ENCODE measurements around the gene PLCB4. TPM values are rescaled to one million over a fixed set of nuclear protein-coding genes. Genes with fewer than 3 reads are reported as not detected.

The PLCB4 gene
- total RNA-seq, 4 donors from 2014 or later, result 20.6 to 45.9 (median 34.2) TPM

DNA sequence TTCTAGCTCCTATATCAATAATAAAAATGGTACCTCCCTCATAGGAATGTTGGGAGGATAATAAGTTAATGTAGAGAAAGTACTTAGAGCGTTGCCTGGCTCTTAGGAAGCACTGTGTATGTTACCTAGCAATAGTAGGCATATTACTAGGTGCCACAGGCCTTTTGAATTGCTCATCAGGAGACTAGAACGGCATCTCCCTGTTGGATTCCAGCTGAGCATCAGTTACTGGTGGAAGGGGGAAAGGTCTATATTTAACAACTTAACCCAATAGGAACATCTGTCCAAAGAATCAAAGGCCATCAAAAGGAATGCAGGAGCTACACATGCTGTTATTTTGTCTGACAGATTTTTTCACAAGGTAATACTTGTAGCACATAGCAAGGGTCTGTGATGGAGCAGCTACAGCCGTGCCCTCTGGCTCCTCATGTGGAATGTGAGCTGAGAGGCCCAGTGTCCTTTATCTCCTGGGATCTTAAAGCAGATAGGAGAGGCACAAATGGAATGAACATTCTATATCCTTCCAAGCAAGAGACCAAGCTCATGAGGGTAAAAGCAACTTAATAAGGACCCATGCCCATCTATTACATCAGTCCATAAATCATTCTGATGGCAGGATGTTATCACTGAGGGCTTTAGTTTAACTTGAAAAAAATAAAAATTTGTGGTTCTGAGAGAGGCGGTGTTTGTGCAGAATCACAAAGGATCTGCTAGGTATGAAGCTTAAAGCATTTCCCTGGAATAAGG is 260.6 kb downstream of the PLCB4 start:
- intact Hi-C loops (cut with DNase I; ENCODE audit: low total_unique reads) (no loop called here), in situ Hi-C loops (cut with MboI; ENCODE audit: low pct_ligation_motif_present in 1 of 4, low pct_unique_long_range_greater_than_20kb in 1 of 4, low sequenced_read_pairs in 3 of 4) (no loop called here)
- Histone ChIP-seq H3K9me3 (no peaks in the 10 kb centered on the region), H3K27ac (peak overlapping the region; percentile 31 to 83 (median 75)), H3K4me1 (peaks cover 3 to 48% (median 26%) of the 10 kb centered on the region in 4 donors), H3K36me3 (no peaks in the 10 kb centered on the region), H3K4me3 (no peak overlapping the region), H3K27me3 (no peaks in the 10 kb centered on the region)
- TF ChIP-seq, protein P1, sequence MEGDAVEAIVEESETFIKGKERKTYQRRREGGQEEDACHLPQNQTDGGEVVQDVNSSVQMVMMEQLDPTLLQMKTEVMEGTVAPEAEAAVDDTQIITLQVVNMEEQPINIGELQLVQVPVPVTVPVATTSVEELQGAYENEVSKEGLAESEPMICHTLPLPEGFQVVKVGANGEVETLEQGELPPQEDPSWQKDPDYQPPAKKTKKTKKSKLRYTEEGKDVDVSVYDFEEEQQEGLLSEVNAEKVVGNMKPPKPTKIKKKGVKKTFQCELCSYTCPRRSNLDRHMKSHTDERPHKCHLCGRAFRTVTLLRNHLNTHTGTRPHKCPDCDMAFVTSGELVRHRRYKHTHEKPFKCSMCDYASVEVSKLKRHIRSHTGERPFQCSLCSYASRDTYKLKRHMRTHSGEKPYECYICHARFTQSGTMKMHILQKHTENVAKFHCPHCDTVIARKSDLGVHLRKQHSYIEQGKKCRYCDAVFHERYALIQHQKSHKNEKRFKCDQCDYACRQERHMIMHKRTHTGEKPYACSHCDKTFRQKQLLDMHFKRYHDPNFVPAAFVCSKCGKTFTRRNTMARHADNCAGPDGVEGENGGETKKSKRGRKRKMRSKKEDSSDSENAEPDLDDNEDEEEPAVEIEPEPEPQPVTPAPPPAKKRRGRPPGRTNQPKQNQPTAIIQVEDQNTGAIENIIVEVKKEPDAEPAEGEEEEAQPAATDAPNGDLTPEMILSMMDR (IDR thresholded peaks at IDR 0.05), result no peak
- no peak for TF ChIP-seq POLR2A (IDR thresholded peaks at IDR 0.05)
- no peak for TF ChIP-seq EP300 (IDR thresholded peaks at IDR 0.05; ENCODE audit: low read depth)
- TF ChIP-seq POLR2AphosphoS5 (IDR thresholded peaks at IDR 0.05), result no peak
- no peak for DNase-seq
- WGBS, 2 donors (ENCODE audit: low coverage in 1 of 2), result 51 to 54% methylated on average over 3 to 4 of the region's 4 CpGs

DNA sequence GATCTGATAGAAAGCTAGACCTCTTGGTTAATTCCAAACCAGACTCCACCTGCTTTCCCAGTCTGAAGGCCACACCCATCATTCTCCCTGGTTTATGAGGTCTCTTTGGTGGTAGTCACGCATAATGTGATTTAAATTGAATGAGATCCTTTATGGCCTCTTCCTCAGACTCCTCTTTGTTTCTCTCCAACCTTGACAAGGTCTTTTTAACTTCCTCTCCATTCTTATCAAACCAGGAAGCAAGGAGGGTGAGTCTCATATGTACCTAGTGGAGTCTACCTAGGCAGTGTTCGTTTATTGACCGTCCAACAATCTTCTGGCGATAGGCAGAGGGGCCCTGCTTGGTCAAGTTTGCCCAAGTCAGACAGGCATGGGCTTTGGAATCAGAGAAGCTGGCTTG is 261.3 kb downstream of the PLCB4 start:
- in situ Hi-C loops (cut with MboI; ENCODE audit: low pct_ligation_motif_present in 1 of 4, low pct_unique_long_range_greater_than_20kb in 1 of 4, low sequenced_read_pairs in 3 of 4), result no loop called here
- Histone ChIP-seq H3K9me3 (no peaks in the 10 kb centered on the region), H3K27ac (peak overlapping the region; percentile 80 to 83 (median 80)), H3K4me3 (no peak overlapping the region), H3K4me1 (peaks cover 3 to 48% (median 26%) of the 10 kb centered on the region in 4 donors), H3K36me3 (no peaks in the 10 kb centered on the region), H3K27me3 (no peaks in the 10 kb centered on the region)
- intact Hi-C loops (cut with DNase I; ENCODE audit: low total_unique reads), result no loop called here
- TF ChIP-seq, protein P1 (IDR thresholded peaks at IDR 0.05), result no peak
- peak; percentile 35 for TF ChIP-seq POLR2A (IDR thresholded peaks at IDR 0.05)
- TF ChIP-seq POLR2AphosphoS5 (IDR thresholded peaks at IDR 0.05), result peak in 2 of 3 donors; percentile 55 to 86
- 47 to 79% methylated on average over 2 to 4 of the region's 4 CpGs for WGBS, 2 donors (ENCODE audit: low coverage in 1 of 2)
- peak; percentile 49 for DNase-seq

DNA sequence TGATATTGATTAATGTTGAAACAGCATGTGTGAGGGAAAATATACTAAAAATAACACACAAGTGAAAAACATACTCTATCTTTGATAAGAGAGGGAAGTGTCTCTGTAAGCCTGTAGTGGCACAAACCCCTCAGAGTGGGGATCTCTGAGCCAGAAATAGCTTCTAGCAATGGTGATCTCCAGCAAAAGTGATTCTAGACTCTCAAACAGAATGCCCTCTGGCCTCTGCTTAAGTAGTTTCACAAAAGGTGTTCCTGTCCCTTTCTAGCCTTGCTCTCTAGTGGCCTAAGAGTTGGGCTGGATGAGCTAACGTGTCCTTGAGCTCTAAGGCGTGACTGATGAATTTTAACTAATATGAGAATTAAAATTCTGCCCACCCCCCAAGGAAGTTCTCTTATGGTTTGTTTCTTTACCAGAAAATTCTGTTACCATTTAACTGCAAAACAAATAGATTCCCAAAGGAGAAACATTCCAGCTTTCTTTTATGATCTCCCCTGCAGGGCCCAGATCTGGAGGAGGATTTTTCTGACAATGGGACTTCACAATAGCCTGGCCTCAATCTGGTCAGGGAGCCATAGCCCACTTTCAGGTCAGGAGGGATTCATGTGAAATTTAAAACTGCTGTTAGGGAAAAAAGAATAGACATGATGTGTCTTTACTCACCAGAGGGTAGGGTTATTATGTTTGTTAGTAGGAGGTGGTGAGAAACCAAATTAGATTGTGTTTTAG is 263.0 kb downstream of the PLCB4 start:
- Histone ChIP-seq H3K27ac (peak overlapping the region; percentile 80 to 83 (median 80)), H3K36me3 (no peaks in the 10 kb centered on the region), H3K4me1 (peaks cover 3 to 60% (median 26%) of the 10 kb centered on the region in 4 donors), H3K4me3 (no peak overlapping the region), H3K27me3 (no peaks in the 10 kb centered on the region), H3K9me3 (no peaks in the 10 kb centered on the region)
- WGBS, 2 donors (ENCODE audit: low coverage in 1 of 2), result 55 to 58% methylated on average over 2 of the region's 2 CpGs
- TF ChIP-seq POLR2AphosphoS5 (IDR thresholded peaks at IDR 0.05), result no peak
- TF ChIP-seq, protein P1 (IDR thresholded peaks at IDR 0.05), result no peak
- no peak for TF ChIP-seq POLR2A (IDR thresholded peaks at IDR 0.05)
- intact Hi-C loops (cut with DNase I; ENCODE audit: low total_unique reads), result no loop called here
- in situ Hi-C loops (cut with MboI; ENCODE audit: low pct_ligation_motif_present in 1 of 4, low pct_unique_long_range_greater_than_20kb in 1 of 4, low sequenced_read_pairs in 3 of 4), result no loop called here
- no peak for DNase-seq

DNA sequence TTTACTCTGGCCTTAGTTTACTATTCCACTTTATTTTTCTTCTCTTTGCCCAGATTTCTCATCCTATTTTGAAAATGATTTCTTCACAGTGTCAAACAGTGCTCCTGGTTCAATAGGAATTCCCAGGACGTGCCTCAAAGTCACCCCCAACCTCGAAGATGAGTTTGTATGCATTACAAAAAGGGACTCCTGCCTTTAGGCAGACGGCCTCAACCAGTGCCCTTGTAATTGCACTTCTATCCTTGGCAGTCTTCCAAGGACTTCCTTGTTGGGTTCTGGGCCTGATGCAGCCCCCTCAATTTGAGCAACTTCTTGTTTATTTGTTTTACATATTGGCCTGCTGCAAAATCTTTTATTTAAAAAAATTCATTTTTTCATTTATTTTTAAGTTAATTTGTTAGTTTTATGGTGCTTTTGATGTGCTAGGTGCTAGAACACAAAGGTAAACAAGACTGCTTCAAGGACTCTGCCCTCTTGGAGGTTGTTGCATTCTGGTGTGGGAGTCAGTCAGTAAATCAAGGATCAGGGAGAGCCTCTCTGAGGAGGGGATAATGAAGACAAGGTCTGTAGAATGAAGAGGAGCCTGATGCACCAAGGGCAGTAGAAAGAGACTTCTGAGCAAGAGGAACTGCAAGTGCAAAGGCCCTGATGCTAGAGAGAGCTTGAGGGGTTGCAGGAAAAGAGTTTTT is 264.0 kb downstream of the PLCB4 start:
- TF ChIP-seq EP300 (IDR thresholded peaks at IDR 0.05; ENCODE audit: low read depth), result no peak
- peak in 2 of 3 donors; percentile 11 to 70 for TF ChIP-seq POLR2AphosphoS5 (IDR thresholded peaks at IDR 0.05)
- peak; percentile 15 for TF ChIP-seq POLR2A (IDR thresholded peaks at IDR 0.05)
- TF ChIP-seq, protein P1 (IDR thresholded peaks at IDR 0.05), result no peak
- Histone ChIP-seq H3K27me3 (no peaks in the 10 kb centered on the region), H3K9me3 (no peaks in the 10 kb centered on the region), H3K27ac (peak overlapping the region; percentile 80 to 83 (median 80)), H3K4me3 (peak overlapping the region in 3 of 4 donors; percentile 16 to 28 (median 21)), H3K4me1 (peaks cover 3 to 60% (median 26%) of the 10 kb centered on the region in 4 donors), H3K36me3 (no peaks in the 10 kb centered on the region)
- intact Hi-C loops (cut with DNase I; ENCODE audit: low total_unique reads), result no loop called here
- in situ Hi-C loops (cut with MboI; ENCODE audit: low pct_ligation_motif_present in 1 of 4, low pct_unique_long_range_greater_than_20kb in 1 of 4, low sequenced_read_pairs in 3 of 4), result no loop called here
- 24 to 34% methylated on average over 3 of the region's 3 CpGs for WGBS, 2 donors (ENCODE audit: low coverage in 1 of 2)
- peak; percentile 42 for DNase-seq

All from transverse colon (tissue), 4 donors.